Left hindlimb (tissue), 1 donor: Measurements from ENCODE around the gene STAT6.
A peak's percentile ranks its signal among the peaks of the same experiment; 100 is the strongest.

Source experiments
- DNase-seq: peaks from one replicate; pipeline ENCODE4 v3.0.0-alpha.2; 2018

Gene STAT6

GRCh38 chr12:57111031-57111734, at the start of gene STAT6:
Gene STAT6 (minus strand): TSS chr12:57111362. CDS start chr12:57108278, 3,084 bp downstream.
- DNase-seq: peak; percentile 85

GRCh38 chr12:57160741-57161140, 49.6 kb upstream of the STAT6 start:
- no peak for DNase-seq

GRCh38 chr12:57160040-57160439, 48.9 kb upstream of the STAT6 start:
- no peak for DNase-seq

GRCh38 chr12:57159311-57159710, 48.1 kb upstream of the STAT6 start:
- DNase-seq: no peak

- no peak for DNase-seq
Measured at GRCh38 chr12:57158665-57159064, 47.5 kb upstream of the STAT6 start.

- DNase-seq: no peak
Measured at GRCh38 chr12:57158186-57158585, 47.0 kb upstream of the STAT6 start.

GRCh38 chr12:57157588-57158173, 46.5 kb upstream of the STAT6 start:
- DNase-seq: no peak

GRCh38 chr12:57156701-57157403, 45.7 kb upstream of the STAT6 start:
- DNase-seq: no peak

GRCh38 chr12:57154804-57155434, 43.8 kb upstream of the STAT6 start:
- DNase-seq: no peak

- DNase-seq: no peak
Measured at GRCh38 chr12:57154076-57154475, 42.9 kb upstream of the STAT6 start.

GRCh38 chr12:57153415-57153997, 42.3 kb upstream of the STAT6 start:
- no peak for DNase-seq

GRCh38 chr12:57152639-57153038, 41.5 kb upstream of the STAT6 start:
- DNase-seq: no peak

GRCh38 chr12:57151741-57152630, 40.8 kb upstream of the STAT6 start:
- DNase-seq: peak; percentile 88

GRCh38 chr12:57150400-57151000, 39.3 kb upstream of the STAT6 start:
- no peak for DNase-seq

- DNase-seq: peak; percentile 84
Measured at GRCh38 chr12:57149245-57149900, 38.2 kb upstream of the STAT6 start.

GRCh38 chr12:57148469-57149244, 37.5 kb upstream of the STAT6 start:
- DNase-seq: no peak

- peak; percentile 67 for DNase-seq
Measured at GRCh38 chr12:57146961-57147944, 36.1 kb upstream of the STAT6 start, which contains the start of gene LRP1-AS. Gene LRP1-AS (minus strand): TSS chr12:57147619.

GRCh38 chr12:57146092-57146491, 34.9 kb upstream of the STAT6 start:
- no peak for DNase-seq
